HG03066 (cell line): Measurements from ENCODE around the gene GLMP.
"Not testable (repeated sequence)": the region's sequence is repeated elsewhere in the genome, so short reads cannot be mapped to it uniquely, and the experiment has no call there.

Experiments used
- ATAC-seq: cut with Tn5 transposase; IDR thresholded peaks from one replicate; pipeline ENCODE4 v1.9.1; 2021; ENCODE audit warnings: low read depth; ENCODE audit not compliant: unreplicated experiment

Gene GLMP

GRCh38 chr1:156295391-156295947 is at the start of gene GLMP:
TSS of gene GLMP (minus strand) at chr1:156295679. CDS start at chr1:156295645, 34 bp downstream.
- ATAC-seq: no peak

GRCh38 chr1:156344409-156344808 is 48.9 kb upstream of the GLMP start:
- ATAC-seq: no peak

- no peak for ATAC-seq
Observed at GRCh38 chr1:156342166-156342955, 46.9 kb upstream of the GLMP start.

GRCh38 chr1:156338180-156338976 is 42.9 kb upstream of the GLMP start, which contains the start of the genes CCT3 and TSACC:
TSS of gene CCT3 (minus strand) at chr1:156338292. CDS start at chr1:156338184, 108 bp downstream.
TSS of gene TSACC (plus strand) at chr1:156338526. CDS start at chr1:156339758, 1,232 bp downstream.
- peak; percentile 90 for ATAC-seq

GRCh38 chr1:156337888-156338179 is 42.4 kb upstream of the GLMP start:
- ATAC-seq: no peak

- ATAC-seq: no peak
Observed at GRCh38 chr1:156337052-156337887, 41.8 kb upstream of the GLMP start.

- ATAC-seq: no peak
Observed at GRCh38 chr1:156336242-156336641, 40.8 kb upstream of the GLMP start.

GRCh38 chr1:156323179-156323578 is 27.7 kb upstream of the GLMP start:
- ATAC-seq: not testable (repeated sequence)

GRCh38 chr1:156320560-156320959 is 25.1 kb upstream of the GLMP start:
- ATAC-seq: no peak

- ATAC-seq: no peak
Observed at GRCh38 chr1:156319664-156320063, 24.2 kb upstream of the GLMP start.

- ATAC-seq: no peak
Observed at GRCh38 chr1:156316909-156317308, 21.4 kb upstream of the GLMP start.

GRCh38 chr1:156310962-156311361 is 15.5 kb upstream of the GLMP start:
- no peak for ATAC-seq

GRCh38 chr1:156308078-156308477 is 12.6 kb upstream of the GLMP start:
- no peak for ATAC-seq

- no peak for ATAC-seq
Observed at GRCh38 chr1:156305215-156305614, 9.7 kb upstream of the GLMP start.

GRCh38 chr1:156303241-156303640 is 7.8 kb upstream of the GLMP start:
- no peak for ATAC-seq

GRCh38 chr1:156298852-156299357 is 3.4 kb upstream of the GLMP start, which contains the start of gene VHLL:
TSS of gene VHLL (minus strand) at chr1:156299307. CDS start at chr1:156299189, 118 bp downstream.
- ATAC-seq: no peak

- no peak for ATAC-seq
Observed at GRCh38 chr1:156293895-156294294, 1.6 kb downstream of the GLMP start.

- no peak for ATAC-seq
Observed at GRCh38 chr1:156293098-156293434, 2.4 kb downstream of the GLMP start.

- ATAC-seq: peak; percentile 80
Observed at GRCh38 chr1:156291226-156292061, 4.0 kb downstream of the GLMP start.
